DND-41 (cell line): Measurements from ENCODE around the gene CCDC88A.

Experiments used
- ATAC-seq: fragments of 200-7000 bp; cut with Tn5 transposase; 3 replicates; pipeline ENCODE4 v1.9.1; 2021; ENCODE audit warnings: low read depth; ENCODE audit not compliant: insufficient read depth
- DNase-seq: peaks from one replicate; pipeline ENCODE4 v3.0.0-alpha.2; 2020
- H2AFZ ChIP-seq: 2 replicates; pipeline ENCODE4 v1.6.0; 2012; ENCODE audit warnings: low read depth, low read length
- H3K27ac ChIP-seq: 2 replicates; pipeline ENCODE4 v1.5.1; 2012; ENCODE audit warnings: low read length, inconsistent platforms
- H3K27me3 ChIP-seq: fragments of 200-600 bp; sonication (generic); 2 replicates; pipeline ENCODE4 v1.6.0; 2012; ENCODE audit warnings: low read length, mild to moderate bottlenecking, inconsistent platforms; ENCODE audit not compliant: insufficient read depth, poor library complexity
- H3K36me3 ChIP-seq: 2 replicates; pipeline ENCODE4 v1.5.1; 2012; ENCODE audit warnings: low read length, inconsistent platforms; ENCODE audit not compliant: insufficient read depth
- H3K4me1 ChIP-seq: 2 replicates; pipeline ENCODE4 v1.5.1; 2012; ENCODE audit warnings: mild to moderate bottlenecking, low read length; ENCODE audit not compliant: insufficient read depth
- H3K4me2 ChIP-seq: 2 replicates; pipeline ENCODE4 v1.6.0; 2012; ENCODE audit warnings: mild to moderate bottlenecking, moderate library complexity, low read length, inconsistent platforms; ENCODE audit not compliant: insufficient read depth
- H3K4me3 ChIP-seq, 2 experiments: fragments of 200-600 bp in 1 of 2; shearing (Covaris generic) in 1 of 2; 2 replicates each; pipeline ENCODE4 v1.5.1; 2012 to 2016; ENCODE audit warnings: inconsistent platforms in 2 of 2, low read length in 2 of 2, mild to moderate bottlenecking in 2 of 2, low read depth in 1 of 2, moderate library complexity in 1 of 2
- H3K79me2 ChIP-seq: 2 replicates; pipeline ENCODE4 v1.6.0; 2012; ENCODE audit warnings: low read length, inconsistent platforms; ENCODE audit not compliant: insufficient read depth
- H3K9ac ChIP-seq: 2 replicates; pipeline ENCODE4 v1.6.0; 2012; ENCODE audit warnings: low read depth, mild to moderate bottlenecking, inconsistent platforms, low read length, moderate library complexity
- H3K9me3 ChIP-seq: 2 replicates; pipeline ENCODE4 v1.5.1; 2012; ENCODE audit warnings: low read length, moderate library complexity, mild to moderate bottlenecking, inconsistent platforms; ENCODE audit not compliant: insufficient read depth, severe bottlenecking
- H4K20me1 ChIP-seq: 2 replicates; pipeline ENCODE4 v1.6.0; 2012; ENCODE audit warnings: low read length; ENCODE audit not compliant: insufficient read depth
- CTCF ChIP-seq: IDR thresholded peaks from 2 replicates; pipeline ENCODE4 v1.5.1; 2012; ENCODE audit warnings: borderline replicate concordance, low read length, moderate library complexity, mild to moderate bottlenecking; ENCODE audit not compliant: poor library complexity, severe bottlenecking; ENCODE audit errors: extremely low read depth
- EZH2 ChIP-seq: IDR thresholded peaks from 3 replicates; pipeline ENCODE4 v1.6.1; 2012; ENCODE audit warnings: borderline replicate concordance, low read depth, mild to moderate bottlenecking, moderate library complexity, low read length, inconsistent platforms; ENCODE audit not compliant: severe bottlenecking

CCDC88A gene

GRCh38 chr2:55428258-55428657 lies 8.6 kb upstream of the CCDC88A start:
- Histone ChIP-seq H3K27ac (no peak overlapping the region), H3K27me3 (no peaks in the 10 kb centered on the region), H3K4me2 (no peak overlapping the region), H3K4me3 (no peak overlapping the region), H3K9me3 (no peaks in the 10 kb centered on the region), H3K9ac (no peak overlapping the region), H3K36me3 (no peaks in the 10 kb centered on the region), H4K20me1 (no peaks in the 10 kb centered on the region), H3K79me2 (no peaks in the 10 kb centered on the region), H3K4me1 (no peaks in the 10 kb centered on the region; the same call in 1 of the 2 replicates), H2AFZ (no peak overlapping the region)
- ATAC-seq (no peak), DNase-seq (no peak)
- TF ChIP-seq CTCF, result no peak
- TF ChIP-seq EZH2, result no peak

DNA sequence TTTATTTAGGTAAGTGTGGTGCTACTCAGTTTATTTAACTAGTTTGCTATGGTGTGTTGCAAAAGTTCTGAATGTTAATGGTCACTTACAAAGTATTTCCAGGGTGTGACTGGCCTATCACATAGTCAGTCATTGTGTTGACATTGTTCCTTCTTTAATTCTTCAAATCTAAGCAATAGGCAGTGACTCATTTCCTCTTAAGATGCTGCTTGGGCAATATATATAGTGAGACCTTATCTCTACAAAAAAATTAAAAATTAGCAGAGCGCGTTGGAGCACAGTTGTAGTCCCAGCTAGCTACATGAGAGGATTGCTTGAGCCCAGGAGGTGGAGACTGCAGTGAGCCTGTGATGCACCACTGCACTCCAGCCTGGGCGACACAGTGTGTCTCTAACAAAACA lies 5.8 kb upstream of the CCDC88A start:
- Histone ChIP-seq H3K9ac (no peak overlapping the region), H3K36me3 (no peaks in the 10 kb centered on the region), H3K4me2 (no peak overlapping the region), H2AFZ (no peak overlapping the region), H3K4me3 (no peak overlapping the region), H3K27ac (no peak overlapping the region), H3K79me2 (no peaks in the 10 kb centered on the region), H3K27me3 (no peaks in the 10 kb centered on the region), H4K20me1 (no peaks in the 10 kb centered on the region), H3K4me1 (peaks cover 7% of the 10 kb centered on the region; the same call in 1 of the 2 replicates), H3K9me3 (no peaks in the 10 kb centered on the region)
- DNase-seq (no peak), ATAC-seq (no peak; the same call in 2 of the 3 replicates)
- TF ChIP-seq EZH2 (no peak), CTCF (no peak)

DNA sequence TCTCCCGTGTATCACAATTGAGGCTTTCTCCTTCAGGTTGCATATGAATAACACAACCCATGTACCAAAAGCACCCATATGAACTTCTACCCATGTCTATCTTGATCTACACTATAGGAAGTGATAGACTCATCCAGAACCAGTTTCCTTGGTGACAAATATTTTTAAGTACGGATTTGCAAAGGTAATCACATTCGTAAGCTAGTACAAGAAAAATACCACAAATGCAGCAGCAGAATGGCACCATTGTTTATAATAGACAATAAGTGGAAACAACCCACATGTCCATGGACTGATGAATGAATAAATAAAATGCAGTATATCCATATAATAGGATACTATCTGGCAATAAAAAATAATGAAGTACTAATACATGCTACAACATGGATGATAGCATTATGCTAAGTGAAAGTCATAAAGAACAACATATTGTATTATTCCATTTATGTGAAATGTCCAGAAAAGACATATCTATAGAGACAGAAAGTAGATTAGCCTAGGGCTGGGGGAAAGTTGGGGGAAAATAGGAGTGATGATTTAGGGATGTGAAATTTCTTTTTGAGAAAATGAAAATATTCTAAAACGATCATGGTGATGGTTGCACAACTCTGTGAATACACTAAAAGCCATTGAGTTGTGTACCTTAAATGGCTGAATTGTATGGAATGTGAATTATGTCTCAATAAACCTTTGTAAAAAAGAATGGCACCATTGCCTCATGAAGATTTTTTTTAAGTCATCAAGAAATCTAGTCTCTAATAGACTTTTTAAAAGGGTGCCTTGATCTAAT lies 3.4 kb upstream of the CCDC88A start:
- Histone ChIP-seq H3K9me3 (no peaks in the 10 kb centered on the region), H2AFZ (peak overlapping the region; percentile 15; the same call in 1 of the 2 replicates), H3K79me2 (peaks cover 16% of the 10 kb centered on the region), H3K27ac (no peak overlapping the region), H3K9ac (no peak overlapping the region), H3K4me3 (no peak overlapping the region), H3K4me2 (no peak overlapping the region), H3K27me3 (no peaks in the 10 kb centered on the region), H3K4me1 (peaks cover 8% of the 10 kb centered on the region; the same call in 1 of the 2 replicates), H3K36me3 (no peaks in the 10 kb centered on the region), H4K20me1 (no peaks in the 10 kb centered on the region)
- TF ChIP-seq EZH2 (no peak), CTCF (no peak)
- DNase-seq (no peak), ATAC-seq (no peak)
